HepG2 (cell line): ENCODE results near the gene SPATA21. TPM values are rescaled to one million over a fixed set of nuclear protein-coding genes. Genes with fewer than 3 reads are reported as not detected.

Source experiments
- ATAC-seq: fragments of 200-7000 bp; cut with Tn5 transposase; 3 replicates; pipeline ENCODE4 v1.9.1; 2020; ENCODE audit warnings: mild to moderate bottlenecking, moderate library complexity
- BruUV-seq: library from RNA; stranded (reverse); fragments of 400-500 nt; replicated peaks from 2 replicates; lab custom pipeline; 2021; lab: Mats Ljungman, UMichigan
- CTCF ChIA-PET: fragments of 300-600 bp; formaldehyde crosslinking; extraction: SDS; loops from one replicate; lab custom pipeline; 2021; ENCODE audit warnings: low total read pairs, inconsistent platforms, low intra/inter-chr PET ratio; lab: Yijun Ruan, JAX
- POLR2A ChIA-PET: fragments of 350-600 bp; sonication (Branson Sonifier 250); formaldehyde crosslinking; loops from one replicate; lab custom pipeline; 2020; ENCODE audit warnings: antibody characterized with exemption, inconsistent platforms; lab: Yijun Ruan, JAX
- DNase-seq: peaks from one replicate; pipeline ENCODE4 v3.0.0-alpha.2; 2015; ENCODE audit warnings: low spot score
- FAIRE-seq: peaks from 3 replicates; lab custom pipeline; 2011; peaks lifted over from hg19 to GRCh38; lab: Jason Lieb, UNC
- H2AFZ ChIP-seq: one replicate; pipeline ENCODE4 v1.6.1; 2011; ENCODE audit warnings: low read length, inconsistent platforms
- H3K27ac ChIP-seq: fragments of 300-600 bp; 3 replicates; pipeline ENCODE4 v1.8.0; 2011; ENCODE audit warnings: mixed run types, mild to moderate bottlenecking, mixed read lengths, low read length, inconsistent platforms; ENCODE audit not compliant: insufficient read depth; ENCODE audit errors: extremely low read length
- H3K27me3 ChIP-seq, 2 experiments: fragments of 200-600 bp in 1 of 2; 2 replicates in 1 of 2; 3 replicates in 1 of 2; pipeline versions ENCODE4 v1.6.0 to v1.8.0; 2011; ENCODE audit warnings: low read length in 2 of 2, mild to moderate bottlenecking in 2 of 2, moderate library complexity in 2 of 2, inconsistent platforms in 1 of 2; ENCODE audit not compliant: insufficient read depth in 2 of 2, control insufficient read depth in 1 of 2
- H3K36me3 ChIP-seq, 2 experiments: fragments of 200-600 bp in 1 of 2; replicated peaks in 1 of 2; 2 replicates in 1 of 2; 3 replicates in 1 of 2; pipeline versions ENCODE4 v1.5.1 to v1.8.0; 2011; ENCODE audit warnings: low read length in 2 of 2, inconsistent platforms in 1 of 2; ENCODE audit not compliant: insufficient read depth in 2 of 2, control insufficient read depth in 1 of 2
- H3K4me1 ChIP-seq: 2 replicates; pipeline ENCODE4 v1.5.1; 2012; ENCODE audit warnings: low read length, inconsistent platforms; ENCODE audit not compliant: insufficient read depth
- H3K4me2 ChIP-seq: 2 replicates; pipeline ENCODE4 v1.6.0; 2011; ENCODE audit warnings: low read depth, low read length, inconsistent platforms
- H3K4me3 ChIP-seq, 3 experiments: fragments of 200-600 bp in 1 of 3; sonication (generic), shearing (Covaris generic) in 1 of 3; replicated peaks in 1 of 3; 2 replicates each; pipeline ENCODE4 v1.5.1; 2011 to 2016; ENCODE audit warnings: low read length in 3 of 3, inconsistent platforms in 2 of 3, low read depth in 2 of 3, mild to moderate bottlenecking in 2 of 3, control low read depth in 1 of 3, mixed read lengths in 1 of 3; ENCODE audit not compliant: insufficient read depth in 1 of 3
- H3K79me2 ChIP-seq: one replicate; pipeline ENCODE4 v1.6.1; 2011; ENCODE audit warnings: low read length, inconsistent platforms; ENCODE audit not compliant: insufficient read depth
- H3K9ac ChIP-seq: 2 replicates; pipeline ENCODE4 v1.6.0; 2011; ENCODE audit warnings: mild to moderate bottlenecking, low read depth, low read length, inconsistent platforms; ENCODE audit not compliant: insufficient read depth
- H3K9me3 ChIP-seq: 2 replicates; pipeline ENCODE4 v1.5.1; 2012; ENCODE audit warnings: mild to moderate bottlenecking, low read length
- H4K20me1 ChIP-seq: 2 replicates; pipeline ENCODE4 v1.6.0; 2011; ENCODE audit warnings: inconsistent platforms, mild to moderate bottlenecking, low read length, moderate library complexity; ENCODE audit not compliant: insufficient read depth
- CEBPB ChIP-seq: IDR thresholded peaks from 2 replicates; pipeline ENCODE4 v1.6.1; 2011; ENCODE audit warnings: low read depth, low read length, improper control_type of control experiment, borderline replicate concordance
- IKZF5 ChIP-seq: IDR thresholded peaks from 2 replicates; pipeline ENCODE4 v1.6.1; 2018; ENCODE audit warnings: missing genetic modification reagents, mild to moderate bottlenecking, missing compliant biosample characterization
- NPAS2 ChIP-seq: sonication (generic); formaldehyde crosslinking; IDR thresholded peaks from 2 replicates; pipeline ENCODE4 v1.8.0; 2022; ENCODE audit warnings: mild to moderate bottlenecking, missing genetic modification reagents, borderline replicate concordance
- PRMT3 ChIP-seq: sonication (generic); formaldehyde crosslinking; IDR thresholded peaks from 2 replicates; pipeline ENCODE4 v1.8.1; 2022; ENCODE audit warnings: low read depth, mild to moderate bottlenecking, moderate library complexity, missing genetic modification reagents, borderline replicate concordance
- ZNF687 ChIP-seq: sonication (generic); formaldehyde crosslinking; IDR thresholded peaks from 2 replicates; pipeline ENCODE4 v1.5.1; 2020; ENCODE audit warnings: mild to moderate bottlenecking, missing genetic modification reagents, moderate library complexity
- ZNF850 ChIP-seq: sonication (generic); formaldehyde crosslinking; conservative IDR thresholded peaks from 2 replicates; pipeline ENCODE4 v1.9.0; 2021; ENCODE audit warnings: mild to moderate bottlenecking, missing genetic modification reagents
- WGBS: methylation state at CpG from one replicate; pipeline ENCODE4 v1.1.6; 2017; ENCODE audit warnings: low lambda C conversion rate; 5-methylcytosine and 5-hydroxymethylcytosine counted together
- in situ Hi-C: cut with HindIII; loops from 2 replicates; pipeline ENCODE4 v1.10.0; 2017; ENCODE audit warnings: low pct_unique_long_range_greater_than_20kb; ENCODE audit not compliant: extremely low pct_ligation_motif_present
- intact Hi-C: fragments of 100-400 bp; cut with micrococcal nuclease; formaldehyde crosslinking; loops from one replicate; pipeline ENCODE4 v1.10.0; 2022; ENCODE audit not compliant: unreplicated experiment
- polyA plus RNA-seq, 8 experiments: library from polyadenylated mRNA; depleted of rRNA in 3 of 8; stranded (reverse) in 7 of 8; unstranded in 1 of 8; fragments of >200 nt; fragmentation: Illumina TruSeq in 4 of 8; extraction: Trizol in 4 of 8; gene quantifications; 2 replicates each; pipeline versions ENCODE4 v1.2.1 to v1.2.3, GENCODE V29; 2011 to 2016; ENCODE audit warnings: low read depth in 4 of 8, missing spikeins in 1 of 8, mixed read lengths in 1 of 8; ENCODE audit not compliant: insufficient read depth in 1 of 8
- total RNA-seq, 5 experiments: library from RNA; depleted of rRNA; stranded (reverse); fragments of >200 nt; fragmentation: Illumina TruSeq; extraction: Trizol; gene quantifications; 2 replicates each; pipeline ENCODE4 v1.2.3, GENCODE V29; 2016; ENCODE audit warnings: low read depth in 1 of 5
- TF ChIP-seq, protein P1 (sequence below): sonication (generic); formaldehyde crosslinking; IDR thresholded peaks from 2 replicates; pipeline ENCODE4 v1.4.0; 2020; ENCODE audit warnings: missing genetic modification reagents

Gene SPATA21
- total and polyA plus RNA-seq, 2 of the 13 experiments (the other 11 are each of a cell fraction or from before 2014, with no cell fraction given), result 0.80 to 1.4 TPM

DNA sequence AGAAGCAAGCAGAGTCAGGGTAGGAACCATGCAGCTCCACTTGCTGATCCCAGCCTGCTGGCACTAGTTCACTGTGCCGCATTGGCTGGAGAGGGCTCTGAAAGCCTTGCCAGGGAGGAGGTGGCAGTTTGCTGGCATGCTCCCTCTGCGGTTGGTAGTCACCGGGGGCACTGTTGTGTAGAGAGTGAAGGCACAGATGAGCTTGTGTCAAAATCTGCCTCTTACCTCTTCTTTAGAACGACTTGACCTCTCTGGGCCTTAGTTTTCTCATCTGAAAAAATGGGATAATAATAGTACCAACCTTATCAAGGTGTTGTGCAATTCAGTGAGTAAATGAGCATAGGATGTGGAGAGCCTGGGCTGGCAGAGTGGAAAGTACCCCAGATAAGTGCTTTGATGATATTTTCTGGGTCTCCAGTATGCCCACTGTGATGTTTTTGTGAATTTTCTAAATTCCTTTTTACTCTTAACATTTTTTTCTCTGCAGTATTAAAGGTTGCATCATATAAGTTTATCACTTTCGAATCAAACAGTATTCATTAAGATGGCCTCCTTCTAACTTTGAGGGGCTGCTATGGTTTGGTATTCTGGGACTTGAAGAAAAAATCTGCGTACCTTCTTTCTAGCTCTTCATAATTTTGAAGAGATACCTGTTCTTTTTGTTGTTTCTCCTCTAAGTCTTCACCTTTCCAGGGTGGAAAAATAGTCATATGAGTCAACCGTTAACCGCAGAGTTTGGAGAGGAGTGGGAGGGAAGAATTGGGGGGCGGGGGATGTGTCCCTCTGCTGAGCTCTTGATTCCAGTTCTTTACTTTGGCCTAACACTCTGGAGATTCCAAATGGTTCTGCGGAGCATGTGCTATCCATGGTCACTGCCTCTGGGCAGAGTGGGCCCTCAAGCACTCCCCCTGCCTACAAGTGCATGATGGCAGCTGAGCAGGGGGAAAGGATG lies 43.4 kb downstream of the SPATA21 start:
- no peak for ATAC-seq

DNA sequence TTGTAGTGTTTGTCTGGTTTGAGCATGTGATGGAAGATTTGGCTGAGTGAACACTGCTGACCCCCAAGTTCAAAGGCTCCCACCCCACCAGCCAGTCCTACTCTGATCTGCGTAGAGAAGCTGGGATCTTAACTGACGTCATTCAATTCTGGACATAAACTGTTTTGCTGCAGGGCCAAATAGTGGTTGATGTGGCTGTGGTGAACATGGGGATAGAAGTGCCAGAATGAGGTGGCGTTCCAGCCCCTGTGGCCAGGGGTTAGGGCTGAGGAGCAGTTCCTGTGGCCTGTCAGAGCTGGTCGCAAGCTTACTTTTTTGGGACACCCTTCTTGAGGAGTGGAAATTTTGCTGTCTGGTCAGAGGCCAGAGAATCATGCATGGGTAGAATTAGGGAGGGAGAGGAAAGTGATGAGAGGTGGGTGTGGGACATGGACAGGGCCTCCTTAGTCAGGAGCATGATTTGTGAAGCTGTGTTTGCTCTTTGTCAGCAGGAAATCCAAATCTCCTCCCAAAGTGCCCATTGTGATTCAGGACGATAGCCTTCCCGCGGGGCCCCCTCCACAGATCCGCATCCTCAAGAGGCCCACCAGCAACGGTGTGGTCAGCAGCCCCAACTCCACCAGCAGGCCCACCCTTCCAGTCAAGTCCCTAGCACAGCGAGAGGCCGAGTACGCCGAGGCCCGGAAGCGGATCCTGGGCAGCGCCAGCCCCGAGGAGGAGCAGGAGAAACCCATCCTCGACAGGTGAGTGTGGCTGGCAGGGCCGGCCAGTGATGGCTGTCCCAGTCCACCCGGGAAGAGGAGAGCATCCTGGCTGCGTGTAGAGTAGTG lies 44.3 kb downstream of the SPATA21 start:
- no peak overlapping the region for H2AFZ ChIP-seq
- H3K4me2 ChIP-seq, result no peak overlapping the region
- no peaks in the 10 kb centered on the region for H3K27me3 ChIP-seq
- H3K36me3 ChIP-seq, result peaks cover 19 to 45% of the 10 kb centered on the region in 2 experiments; a peak in 4 of 5 replicates
- 97% methylated on average over 20 of the region's 21 CpGs for WGBS
- peaks cover 25% of the 10 kb centered on the region for H3K4me1 ChIP-seq
- H4K20me1 ChIP-seq, result peaks cover 48% of the 10 kb centered on the region
- no peak overlapping the region for H3K4me3 ChIP-seq
- H3K27ac ChIP-seq, result no peak overlapping the region
- ATAC-seq (no peak), DNase-seq (no peak), FAIRE-seq (no peak)
- H3K79me2 ChIP-seq, result peaks cover 51% of the 10 kb centered on the region
- H3K9ac ChIP-seq, result no peak overlapping the region
- in situ Hi-C loops, result no loop called here
- no TSS peak for BruUV-seq
- intact Hi-C loops, result no loop called here
- CTCF ChIA-PET, result no interaction called here
- POLR2A ChIA-PET, result no interaction called here
- H3K9me3 ChIP-seq, result no peaks in the 10 kb centered on the region
- TF ChIP-seq ZNF850 (CRISPR knock-in tag) (no peak), NPAS2 (CRISPR knock-in tag) (no peak), IKZF5 (CRISPR knock-in tag) (no peak), ZNF687 (CRISPR knock-in tag) (peak; percentile 12; the same call in 1 of the 2 replicates)
- TF ChIP-seq, protein P1, sequence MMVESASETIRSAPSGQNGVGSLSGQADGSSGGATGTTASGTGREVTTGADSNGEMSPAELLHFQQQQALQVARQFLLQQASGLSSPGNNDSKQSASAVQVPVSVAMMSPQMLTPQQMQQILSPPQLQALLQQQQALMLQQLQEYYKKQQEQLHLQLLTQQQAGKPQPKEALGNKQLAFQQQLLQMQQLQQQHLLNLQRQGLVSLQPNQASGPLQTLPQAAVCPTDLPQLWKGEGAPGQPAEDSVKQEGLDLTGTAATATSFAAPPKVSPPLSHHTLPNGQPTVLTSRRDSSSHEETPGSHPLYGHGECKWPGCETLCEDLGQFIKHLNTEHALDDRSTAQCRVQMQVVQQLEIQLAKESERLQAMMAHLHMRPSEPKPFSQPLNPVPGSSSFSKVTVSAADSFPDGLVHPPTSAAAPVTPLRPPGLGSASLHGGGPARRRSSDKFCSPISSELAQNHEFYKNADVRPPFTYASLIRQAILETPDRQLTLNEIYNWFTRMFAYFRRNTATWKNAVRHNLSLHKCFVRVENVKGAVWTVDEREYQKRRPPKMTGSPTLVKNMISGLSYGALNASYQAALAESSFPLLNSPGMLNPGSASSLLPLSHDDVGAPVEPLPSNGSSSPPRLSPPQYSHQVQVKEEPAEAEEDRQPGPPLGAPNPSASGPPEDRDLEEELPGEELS (CRISPR knock-in tag), result no peak

More for the DNA sequence above, 43.4 kb downstream of the SPATA21 start:
- no TSS peak for BruUV-seq
- no peak for TF ChIP-seq PRMT3
- 0 out of 2 replicates have a peak, but pooled peaks have one; percentile 13 for TF ChIP-seq CEBPB
- in situ Hi-C loops (no loop called here), intact Hi-C loops (no loop called here)
- Histone ChIP-seq H3K27me3 (no peaks in the 10 kb centered on the region), H3K79me2 (peaks cover 42% of the 10 kb centered on the region), H4K20me1 (peaks cover 41% of the 10 kb centered on the region), H3K27ac (no peak overlapping the region), H3K36me3 (peaks cover 23 to 45% of the 10 kb centered on the region in 2 experiments; a peak in 4 of 5 replicates), H3K9me3 (no peaks in the 10 kb centered on the region), H3K9ac (no peak overlapping the region), H3K4me3 (no peak overlapping the region), H3K4me1 (peaks cover 16% of the 10 kb centered on the region), H2AFZ (no peak overlapping the region), H3K4me2 (no peak overlapping the region)
- DNase-seq, result no peak
- no peak for FAIRE-seq
- ChIA-PET CTCF (no interaction called here), POLR2A (no interaction called here)
- 98% methylated on average over 9 of the region's 10 CpGs for WGBS
